NCI-H2081 treated with DMSO at 0.1 percent for 48 hours (cell line): Measurements from ENCODE around the gene SEC14L1.

Source experiments
- DNase-seq: peaks from one replicate; lab custom pipeline; 2025; lab: John Stamatoyannopoulos, UW

The SEC14L1 gene

GRCh38 chr17:77163511-77164280, 22.9 kb downstream of the SEC14L1 start:
- no peak for DNase-seq

GRCh38 chr17:77164483-77165091, 23.8 kb downstream of the SEC14L1 start:
- DNase-seq, result peak; percentile 84

GRCh38 chr17:77165577-77165976, 24.8 kb downstream of the SEC14L1 start:
- no peak for DNase-seq

- no peak for DNase-seq
Observed at GRCh38 chr17:77167472-77168306, 26.9 kb downstream of the SEC14L1 start.

- DNase-seq, result no peak
Observed at GRCh38 chr17:77173104-77173503, 32.3 kb downstream of the SEC14L1 start.

- no peak for DNase-seq
Observed at GRCh38 chr17:77174928-77175661, 34.3 kb downstream of the SEC14L1 start.

- DNase-seq, result no peak
Observed at GRCh38 chr17:77177002-77177741, 36.4 kb downstream of the SEC14L1 start.

GRCh38 chr17:77178050-77178449, 37.3 kb downstream of the SEC14L1 start:
- DNase-seq, result no peak

- DNase-seq, result no peak
Observed at GRCh38 chr17:77178563-77178962, 37.8 kb downstream of the SEC14L1 start.

- no peak for DNase-seq
Observed at GRCh38 chr17:77180503-77181357, 40.0 kb downstream of the SEC14L1 start.

- DNase-seq, result no peak
Observed at GRCh38 chr17:77182205-77183172, 41.7 kb downstream of the SEC14L1 start.

- DNase-seq, result no peak
Observed at GRCh38 chr17:77184474-77184873, 43.7 kb downstream of the SEC14L1 start.

- no peak for DNase-seq
Observed at GRCh38 chr17:77185137-77185536, 44.4 kb downstream of the SEC14L1 start.

- no peak for DNase-seq
Observed at GRCh38 chr17:77186141-77186604, 45.4 kb downstream of the SEC14L1 start.

- no peak for DNase-seq
Observed at GRCh38 chr17:77188084-77189066, 47.6 kb downstream of the SEC14L1 start.

GRCh38 chr17:77189148-77189547, 48.4 kb downstream of the SEC14L1 start:
- no peak for DNase-seq

- DNase-seq, result no peak
Observed at GRCh38 chr17:77190576-77190975, 49.8 kb downstream of the SEC14L1 start.

- DNase-seq, result peak; percentile 36
Observed at GRCh38 chr17:77191244-77191643, 50.5 kb downstream of the SEC14L1 start.
